Left ventricle myocardium inferior (tissue), 1 donor: Measurements from ENCODE around the gene CABCOCO1. TPM values are rescaled to one million over a fixed set of nuclear protein-coding genes. Genes with fewer than 3 reads are reported as not detected.

Source experiments
- DNase-seq: peaks from one replicate; pipeline ENCODE4 v3.0.0-alpha.2; 2020
- H3K27ac ChIP-seq: fragments of 200-600 bp; replicated peaks from 2 replicates; pipeline ENCODE4 v1.8.0; 2021
- H3K27me3 ChIP-seq: fragments of 200-600 bp; 2 replicates; pipeline ENCODE4 v1.8.0; 2021; ENCODE audit warnings: low read depth
- H3K36me3 ChIP-seq: fragments of 200-600 bp; 2 replicates; pipeline ENCODE4 v1.8.0; 2021
- H3K4me1 ChIP-seq: fragments of 200-600 bp; 2 replicates; pipeline ENCODE4 v1.8.0; 2021
- H3K4me3 ChIP-seq: fragments of 200-600 bp; 2 replicates; pipeline ENCODE4 v1.8.0; 2021; ENCODE audit warnings: mild to moderate bottlenecking, moderate library complexity
- H3K9me3 ChIP-seq: fragments of 200-600 bp; replicated peaks from 2 replicates; pipeline ENCODE4 v1.8.0; 2021
- intact Hi-C: fragments of 100-400 bp; cut with micrococcal nuclease; formaldehyde crosslinking; loops from one replicate; pipeline ENCODE4 v1.11.0; 2022
- total RNA-seq: library from RNA; stranded (reverse); fragmentation: NEBNext Ultra II Directional; extraction: Animal tissue kit (Norgen Biotek cat#: 25700); gene quantifications from one replicate; pipeline ENCODE4 v1.2.1, GENCODE V29; 2021
- TF ChIP-seq, protein P1 (sequence below): fragments of 200-600 bp; IDR thresholded peaks from 2 replicates; pipeline ENCODE4 v1.8.0; 2021; ENCODE audit warnings: antibody characterized with exemption, mild to moderate bottlenecking, borderline replicate concordance
- donor health status: DM: no; HTN: yes; CAD: no; lungs with severe emphysema.

The CABCOCO1 gene
- total RNA-seq, 1 donor from 2014 or later = not detected

DNA sequence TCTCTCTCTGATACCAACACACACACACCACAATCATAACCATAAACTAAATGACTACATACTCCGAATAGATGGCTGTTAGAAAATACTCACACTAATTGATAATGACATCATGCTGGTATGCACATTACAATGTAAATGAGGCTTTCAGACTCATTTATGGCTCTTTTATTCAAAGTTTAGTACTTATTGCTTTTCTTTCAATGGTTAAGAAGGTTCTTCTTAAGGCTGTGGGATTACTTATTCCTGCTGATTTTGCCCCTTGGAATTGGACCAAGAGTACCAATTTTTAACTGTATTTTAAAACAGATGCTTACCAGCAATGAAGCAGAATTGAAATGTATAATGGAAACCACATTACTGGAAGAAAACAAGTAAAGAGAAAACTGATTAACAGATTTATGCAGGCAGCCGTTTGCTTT, 20.6 kb upstream of the CABCOCO1 start:
- no peaks in the 10 kb centered on the region for H3K27me3 ChIP-seq
- no peak overlapping the region for H3K27ac ChIP-seq
- TF ChIP-seq, protein P1, sequence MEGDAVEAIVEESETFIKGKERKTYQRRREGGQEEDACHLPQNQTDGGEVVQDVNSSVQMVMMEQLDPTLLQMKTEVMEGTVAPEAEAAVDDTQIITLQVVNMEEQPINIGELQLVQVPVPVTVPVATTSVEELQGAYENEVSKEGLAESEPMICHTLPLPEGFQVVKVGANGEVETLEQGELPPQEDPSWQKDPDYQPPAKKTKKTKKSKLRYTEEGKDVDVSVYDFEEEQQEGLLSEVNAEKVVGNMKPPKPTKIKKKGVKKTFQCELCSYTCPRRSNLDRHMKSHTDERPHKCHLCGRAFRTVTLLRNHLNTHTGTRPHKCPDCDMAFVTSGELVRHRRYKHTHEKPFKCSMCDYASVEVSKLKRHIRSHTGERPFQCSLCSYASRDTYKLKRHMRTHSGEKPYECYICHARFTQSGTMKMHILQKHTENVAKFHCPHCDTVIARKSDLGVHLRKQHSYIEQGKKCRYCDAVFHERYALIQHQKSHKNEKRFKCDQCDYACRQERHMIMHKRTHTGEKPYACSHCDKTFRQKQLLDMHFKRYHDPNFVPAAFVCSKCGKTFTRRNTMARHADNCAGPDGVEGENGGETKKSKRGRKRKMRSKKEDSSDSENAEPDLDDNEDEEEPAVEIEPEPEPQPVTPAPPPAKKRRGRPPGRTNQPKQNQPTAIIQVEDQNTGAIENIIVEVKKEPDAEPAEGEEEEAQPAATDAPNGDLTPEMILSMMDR = no peak
- intact Hi-C loops = no loop called here
- DNase-seq = no peak
- H3K9me3 ChIP-seq = no peaks in the 10 kb centered on the region
- H3K36me3 ChIP-seq = no peaks in the 10 kb centered on the region
- peaks cover 6% of the 10 kb centered on the region for H3K4me1 ChIP-seq
- no peak overlapping the region for H3K4me3 ChIP-seq

- Histone ChIP-seq H3K4me1 (peaks cover 6% of the 10 kb centered on the region), H3K27ac (no peak overlapping the region), H3K4me3 (no peak overlapping the region), H3K36me3 (no peaks in the 10 kb centered on the region), H3K27me3 (no peaks in the 10 kb centered on the region), H3K9me3 (no peaks in the 10 kb centered on the region)
- TF ChIP-seq, protein P1 = no peak
- no peak for DNase-seq
- intact Hi-C loops = no loop called here
Observed at GRCh38 chr10:61642676-61643075, 20.1 kb upstream of the CABCOCO1 start.

GRCh38 chr10:61643316-61643751, 19.4 kb upstream of the CABCOCO1 start:
- H3K27ac ChIP-seq = peak overlapping the region; percentile 2
- intact Hi-C loops = no loop called here

GRCh38 chr10:61653699-61654098, 9.0 kb upstream of the CABCOCO1 start:
- intact Hi-C loops = no loop called here
- TF ChIP-seq, protein P1 = no peak
- Histone ChIP-seq H3K27me3 (no peaks in the 10 kb centered on the region), H3K36me3 (no peaks in the 10 kb centered on the region), H3K27ac (no peak overlapping the region), H3K4me3 (no peak overlapping the region), H3K9me3 (no peaks in the 10 kb centered on the region), H3K4me1 (no peaks in the 10 kb centered on the region)
- DNase-seq = no peak

More at GRCh38 chr10:61643316-61643751, 19.4 kb upstream of the CABCOCO1 start:
- Histone ChIP-seq H3K9me3 (no peaks in the 10 kb centered on the region), H3K36me3 (no peaks in the 10 kb centered on the region), H3K4me3 (no peak overlapping the region), H3K4me1 (peaks cover 6% of the 10 kb centered on the region), H3K27me3 (no peaks in the 10 kb centered on the region)
- TF ChIP-seq, protein P1 = no peak
- DNase-seq = no peak

- Histone ChIP-seq H3K4me1 (no peaks in the 10 kb centered on the region), H3K9me3 (no peaks in the 10 kb centered on the region), H3K36me3 (no peaks in the 10 kb centered on the region), H3K27ac (no peak overlapping the region), H3K4me3 (no peak overlapping the region), H3K27me3 (no peaks in the 10 kb centered on the region)
- DNase-seq = no peak
- intact Hi-C loops = no loop called here
- TF ChIP-seq, protein P1 = no peak
Observed at GRCh38 chr10:61655335-61655851, 7.3 kb upstream of the CABCOCO1 start.
